Endothelial cell of umbilical vein (primary cell): ENCODE data around the gene NFXL1. TPM values are rescaled to one million over a fixed set of nuclear protein-coding genes. Genes with fewer than 3 reads are reported as not detected.

ENCODE experiments used
- BruUV-seq: library from RNA; stranded (reverse); fragments of 400-500 nt; replicated peaks from 2 replicates; lab custom pipeline; 2021; lab: Mats Ljungman, UMichigan
- CTCF ChIA-PET: fragments of 300-600, 350-600 bp; sonication (Branson Sonifier 250); formaldehyde crosslinking; loops from one replicate; lab custom pipeline; 2021; ENCODE audit warnings: antibody characterized with exemption, inconsistent platforms; lab: Charles Lee
- POLR2A ChIA-PET: fragments of 300-600, 350-600 bp; sonication (Branson Sonifier 250); formaldehyde crosslinking; loops from one replicate; lab custom pipeline; 2021; ENCODE audit warnings: antibody characterized with exemption, inconsistent platforms; lab: Charles Lee
- DNase-seq: peaks from one replicate; pipeline ENCODE4 v3.0.0-alpha.2; 2011; ENCODE audit warnings: low read depth, low spot score
- FAIRE-seq: peaks from 2 replicates; lab custom pipeline; 2011; peaks lifted over from hg19 to GRCh38; lab: Jason Lieb, UNC
- H2AFZ ChIP-seq: 2 replicates; pipeline ENCODE4 v1.6.0; 2012; ENCODE audit warnings: low read depth, low read length, control low read depth, inconsistent platforms
- H3K27ac ChIP-seq: 2 replicates; pipeline ENCODE4 v1.5.1; 2011; ENCODE audit warnings: low read depth, mild to moderate bottlenecking, control low read depth, low read length, moderate library complexity; ENCODE audit not compliant: insufficient read depth
- H3K27me3 ChIP-seq, 2 experiments: 2 replicates each; pipeline versions ENCODE4 v1.6.0 to v1.6.1; 2011; ENCODE audit warnings: low read length in 2 of 2, mixed read lengths in 1 of 2; ENCODE audit not compliant: control insufficient read depth in 2 of 2, insufficient read depth in 2 of 2
- H3K36me3 ChIP-seq, 2 experiments: 2 replicates in 1 of 2; 3 replicates in 1 of 2; pipeline ENCODE4 v1.5.1; 2011; ENCODE audit warnings: low read length in 2 of 2, mild to moderate bottlenecking in 1 of 2, moderate library complexity in 1 of 2; ENCODE audit not compliant: control insufficient read depth in 2 of 2, insufficient read depth in 2 of 2; ENCODE audit errors: extremely low read depth in 1 of 2
- H3K4me1 ChIP-seq: 3 replicates; pipeline ENCODE4 v1.5.1; 2011; ENCODE audit warnings: mild to moderate bottlenecking, low read length; ENCODE audit not compliant: control insufficient read depth, insufficient read depth; ENCODE audit errors: extremely low read depth
- H3K4me2 ChIP-seq: 2 replicates; pipeline ENCODE4 v1.6.1; 2011; ENCODE audit warnings: low read length, control low read depth, mixed read lengths; ENCODE audit not compliant: insufficient read depth
- H3K4me3 ChIP-seq, 3 experiments: fragments of 200-600 bp in 1 of 3; sonication (generic), shearing (Covaris generic) in 1 of 3; replicated peaks in 1 of 3; 2 replicates each; pipeline ENCODE4 v1.5.1; 2011 to 2016; ENCODE audit warnings: control low read depth in 3 of 3, low read length in 3 of 3, mild to moderate bottlenecking in 2 of 3, inconsistent platforms in 1 of 3, low read depth in 1 of 3, moderate library complexity in 1 of 3; ENCODE audit not compliant: insufficient read depth in 1 of 3
- H3K79me2 ChIP-seq: 2 replicates; pipeline ENCODE4 v1.6.0; 2012; ENCODE audit warnings: low read length, inconsistent platforms; ENCODE audit not compliant: control insufficient read depth, insufficient read depth
- H3K9ac ChIP-seq: replicated peaks from 2 replicates; pipeline ENCODE3; 2011; ENCODE audit warnings: low read length, control low read depth; ENCODE audit not compliant: insufficient read depth; ENCODE audit errors: extremely low read depth
- H3K9me1 ChIP-seq: replicated peaks from 3 replicates; pipeline ENCODE4 v1.6.0; 2011; ENCODE audit warnings: mild to moderate bottlenecking, low read length; ENCODE audit not compliant: control insufficient read depth, insufficient read depth; ENCODE audit errors: extremely low read depth
- H3K9me3 ChIP-seq: replicated peaks from 2 replicates; pipeline ENCODE4 v1.5.1; 2012; ENCODE audit warnings: low read length, inconsistent platforms; ENCODE audit not compliant: control insufficient read depth, insufficient read depth
- H4K20me1 ChIP-seq: replicated peaks from 2 replicates; pipeline ENCODE3; 2011; ENCODE audit warnings: mild to moderate bottlenecking, low read length; ENCODE audit not compliant: control insufficient read depth, insufficient read depth; ENCODE audit errors: extremely low read depth
- EZH2 ChIP-seq: IDR thresholded peaks from 2 replicates; pipeline ENCODE4 v1.6.1; 2012; ENCODE audit warnings: borderline replicate concordance, low read depth, mild to moderate bottlenecking, moderate library complexity, low read length, inconsistent platforms; ENCODE audit not compliant: severe bottlenecking
- FOS ChIP-seq: IDR thresholded peaks from 2 replicates; pipeline ENCODE4 v1.6.1; 2011; ENCODE audit warnings: mild to moderate bottlenecking, low read length, moderate library complexity, borderline replicate concordance; ENCODE audit not compliant: insufficient read depth
- JUN ChIP-seq: IDR thresholded peaks from 2 replicates; pipeline ENCODE4 v1.6.1; 2011; ENCODE audit warnings: borderline replicate concordance, low read depth; ENCODE audit not compliant: insufficient read length, insufficient read depth
- MYC ChIP-seq: IDR thresholded peaks from one replicate; pipeline ENCODE4 v1.6.1; 2011; ENCODE audit warnings: mild to moderate bottlenecking, low read depth, low read length
- POLR2A ChIP-seq: IDR thresholded peaks from 2 replicates; pipeline ENCODE4 v1.6.1; 2012; ENCODE audit warnings: low read depth, mild to moderate bottlenecking, control low read depth, low read length
- POLR2AphosphoS5 ChIP-seq: IDR thresholded peaks from 2 replicates; pipeline ENCODE4 v1.6.1; 2012; ENCODE audit warnings: low read depth, mild to moderate bottlenecking, control low read depth, low read length, moderate library complexity; ENCODE audit not compliant: insufficient read depth
- dilution Hi-C: fragments of 300-500 bp; cut with MboI; formaldehyde crosslinking; loops from one replicate; pipeline ENCODE4 v1.15.0; 2019; ENCODE audit warnings: low sequenced_read_pairs; ENCODE audit not compliant: extremely low pct_ligation_motif_present
- intact Hi-C: fragments of 100-400 bp; cut with micrococcal nuclease; formaldehyde crosslinking; loops from one replicate; pipeline ENCODE4 v1.10.0; 2022
- polyA plus RNA-seq, 4 experiments: library from polyadenylated mRNA; depleted of rRNA in 3 of 4; stranded (reverse) in 3 of 4; unstranded in 1 of 4; fragments of >200 nt; gene quantifications; 2 replicates each; pipeline versions ENCODE4 v1.2.1 to v1.2.3, GENCODE V29; 2011 to 2012; ENCODE audit warnings: missing spikeins in 1 of 4
- total RNA-seq: library from RNA; stranded (reverse); gene quantifications from 2 replicates; pipeline ENCODE4 v1.2.3, GENCODE V29; 2021

NFXL1 gene
- total and polyA plus RNA-seq, 2 donors (not counting 3 experiments of a cell fraction or from before 2014, with no cell fraction given): 5.1 to 14.6 TPM

DNA sequence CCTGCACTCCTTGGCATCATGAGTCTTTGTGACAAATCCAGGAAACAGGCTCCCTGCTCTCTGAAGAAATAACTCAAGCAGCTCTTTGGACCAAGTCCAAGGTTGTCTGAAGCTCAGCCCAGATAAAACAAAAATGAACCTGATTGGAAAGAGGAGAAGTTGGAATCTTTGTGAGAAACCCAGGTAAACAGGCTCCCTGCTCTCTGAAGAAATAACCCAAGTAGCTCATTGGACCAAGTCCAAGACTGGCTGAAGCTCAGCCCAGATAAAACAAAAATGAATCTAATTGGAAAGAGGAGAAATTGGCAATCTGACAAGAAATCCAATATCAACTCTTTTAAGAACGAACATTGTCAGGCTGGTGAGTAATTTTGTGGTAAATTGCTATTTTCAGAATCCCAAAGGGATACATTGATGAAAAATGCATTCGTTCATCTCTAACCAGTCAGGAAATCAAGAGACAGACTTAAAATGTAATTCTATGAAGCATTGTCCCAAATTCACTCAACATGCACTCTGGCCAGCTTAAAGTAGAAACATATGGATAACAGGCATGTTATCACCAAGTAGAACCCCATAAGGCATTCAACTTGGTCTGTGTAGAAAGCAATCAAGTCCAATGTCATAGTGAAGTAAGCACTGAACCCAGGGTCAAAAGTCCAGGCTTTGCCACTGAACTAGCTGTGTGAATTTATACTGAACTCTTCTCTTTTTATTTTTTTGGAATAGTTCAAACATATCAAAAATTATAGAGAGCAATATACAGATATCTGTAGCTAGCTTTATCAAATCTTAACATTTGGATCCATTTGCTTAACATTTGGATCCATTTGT is 16.8 kb upstream of the NFXL1 start:
- Histone ChIP-seq H3K4me2 (no peak overlapping the region), H3K79me2 (no peaks in the 10 kb centered on the region), H3K27me3 (peaks cover 8 to 20% of the 10 kb centered on the region in 2 experiments), H3K9me1 (no peaks in the 10 kb centered on the region), H3K9me3 (no peaks in the 10 kb centered on the region), H3K27ac (no peak overlapping the region), H3K4me3 (no peak overlapping the region), H4K20me1 (no peaks in the 10 kb centered on the region), H2AFZ (no peak overlapping the region), H3K4me1 (peaks cover 3% of the 10 kb centered on the region), H3K9ac (no peak overlapping the region), H3K36me3 (no peaks in the 10 kb centered on the region)
- no peak for TF ChIP-seq JUN
- TF ChIP-seq POLR2AphosphoS5: no peak
- no peak for TF ChIP-seq POLR2A
- TF ChIP-seq FOS: no peak
- TF ChIP-seq MYC: no peak
- no peak for TF ChIP-seq EZH2
- CTCF ChIA-PET: interaction anchor here (0.6 to 1.3 kb wide), 9 partner anchors 9 to 1087 kb away, joined by 3 to 5 read pairs (median 3); partner anchors contain the start of gene NFXL1
- POLR2A ChIA-PET: interaction anchor here (0.6 kb wide), 1 partner anchor 11 kb away, joined by 3 read pairs; no protein-coding TSS in a partner anchor
- dilution Hi-C loops: no loop called here
- FAIRE-seq (peak; percentile 69), DNase-seq (peak; percentile 45)
- intact Hi-C loops: loop anchor here (5.0 to 10.0 kb wide), 4 partner anchors 94 to 1089 kb away; partner anchors contain the start of gene CORIN
- no TSS peak for BruUV-seq
